AG04449 (cell line): ENCODE data around the gene TCEAL9.
A peak's percentile ranks its signal among the peaks of the same experiment; 100 is the strongest.
"Not testable (repeated sequence)": the region's sequence is repeated elsewhere in the genome, so short reads cannot be mapped to it uniquely, and the experiment has no call there.

ENCODE experiments used
- CTCF ChIA-PET: fragments of 350-600 bp; formaldehyde crosslinking; extraction: SDS; loops from one replicate; lab custom pipeline; 2021; ENCODE audit warnings: antibody characterized with exemption; lab: Yijun Ruan, JAX
- POLR2A ChIA-PET: fragments of 400-600, 350-600 bp; formaldehyde crosslinking; extraction: SDS; loops from one replicate; lab custom pipeline; 2020; ENCODE audit warnings: antibody characterized with exemption, inconsistent platforms; lab: Yijun Ruan, JAX
- DNase-seq: peaks from one replicate; pipeline ENCODE4 v3.0.0-alpha.2; 2010; ENCODE audit warnings: low read depth, low spot score
- H3K4me3 ChIP-seq: 2 replicates; pipeline ENCODE4 v1.5.1; 2011; ENCODE audit warnings: low read depth, mild to moderate bottlenecking, control low read depth, low read length
- CTCF ChIP-seq: IDR thresholded peaks from one replicate; pipeline ENCODE4 v1.5.1; 2011; ENCODE audit warnings: mild to moderate bottlenecking, moderate library complexity, low read length, control low read depth, inconsistent platforms; ENCODE audit not compliant: insufficient read depth; ENCODE audit errors: missing control alignments

TCEAL9 gene

GRCh38 chrX:103357871-103358270, 1.6 kb downstream of the TCEAL9 start:
- TF ChIP-seq CTCF, result no peak
- H3K4me3 ChIP-seq, result peak overlapping the region; percentile 79
- DNase-seq, result no peak
- ChIA-PET POLR2A (no interaction called here), CTCF (no interaction called here)

- H3K4me3 ChIP-seq, CTCF ChIA-PET, DNase-seq, POLR2A ChIA-PET: not testable (repeated sequence)
These were observed 3.3 kb downstream of the TCEAL9 start for GRCh38 chrX:103359605-103360004.

- ChIA-PET POLR2A (no interaction called here), CTCF (no interaction called here)
- TF ChIP-seq CTCF, result no peak
- DNase-seq, result no peak
- no peak overlapping the region for H3K4me3 ChIP-seq
These were observed 3.8 kb downstream of the TCEAL9 start for GRCh38 chrX:103360092-103360491.

- ChIA-PET POLR2A (no interaction called here), CTCF (interaction anchor here (0.9 kb wide), 1 partner anchor 17 kb away, joined by 3 read pairs; no protein-coding TSS in a partner anchor)
- DNase-seq, result no peak
- no peak overlapping the region for H3K4me3 ChIP-seq
- TF ChIP-seq CTCF, result no peak
These were observed 4.6 kb downstream of the TCEAL9 start for GRCh38 chrX:103360916-103361315.

- H3K4me3 ChIP-seq, result no peak overlapping the region
- ChIA-PET CTCF (interaction anchor here (0.6 to 0.9 kb wide), 2 partner anchors 18 to 101 kb away, joined by 3 read pairs; no protein-coding TSS in a partner anchor), POLR2A (interaction anchor here (1.1 kb wide), 1 partner anchor 42 kb away, joined by 3 read pairs; no protein-coding TSS in a partner anchor)
- DNase-seq, result no peak
- no peak for TF ChIP-seq CTCF
These were observed 5.5 kb downstream of the TCEAL9 start for GRCh38 chrX:103361798-103362197.

GRCh38 chrX:103362474-103362873, 6.2 kb downstream of the TCEAL9 start:
- DNase-seq, result no peak
- POLR2A ChIA-PET, result interaction anchor here (1.1 kb wide), 1 partner anchor 42 kb away, joined by 3 read pairs; no protein-coding TSS in a partner anchor
- CTCF ChIA-PET, result no interaction called here
- TF ChIP-seq CTCF, result no peak
- no peak overlapping the region for H3K4me3 ChIP-seq

- ChIA-PET POLR2A (interaction anchor here (1.1 kb wide), 1 partner anchor 41 kb away, joined by 3 read pairs; no protein-coding TSS in a partner anchor), CTCF (no interaction called here)
These were observed 6.7 kb downstream of the TCEAL9 start for GRCh38 chrX:103363046-103363445.

More at GRCh38 chrX:103363046-103363445, 6.7 kb downstream of the TCEAL9 start:
- no peak for TF ChIP-seq CTCF
- no peak for DNase-seq
- H3K4me3 ChIP-seq, result no peak overlapping the region
